Heart left ventricle (tissue), 13 donors: ENCODE measurements around the gene MAGEB17.

Source experiments
- POLR2A ChIP-seq, 2 donors: fragments of 450-650 bp; IDR thresholded peaks; one replicate each; pipeline ENCODE4 v1.6.1; 2017; ENCODE audit warnings: antibody characterized with exemption in 2 of 2, mild to moderate bottlenecking in 2 of 2, moderate library complexity in 2 of 2
- TF ChIP-seq, protein P1 (sequence below), 12 donors: fragments of 200-600 bp; sonication (generic) in 4 of 12; IDR thresholded peaks; one replicate each; pipeline versions ENCODE4 v1.5.0 to v1.8.0; 2018 to 2022; ENCODE audit warnings: antibody characterized with exemption in 12 of 12, mild to moderate bottlenecking in 5 of 12
- donor health status: ischemic (EF 13 %, LVEDD 7.1; RV severe dilation, severe dysfunction).
- donor health status: DM: no; HTN: yes; CAD: no.
- donor health status: DM: no; HTN: no; CAD: no.
- donor health status: ischemic (EF 25% LVEDD 6.9; RV normal size, moderate dysfunction).
- donor health status: ischemic (EF 25% LVEDD 5.7; RV mildly dilated, moderate dysfunction).
- donor health status: ischemic (EF 35%, LVEDD 5.7; RV mildly dilated, moderate dysfunction).
- donor health status: nonischemic (EF 11% LVEDD 7.7; RV severe dilation, severe dysfunction).
- donor health status: DM: yes; HTN: yes; CAD: no.
- donor health status: PGD.
- donor health status: ischemic (EF 29% LVEDD 5.4; RV normal size, mild dysfunction).
- donor health status: nonischemic (EF 23%, LVEDD 6.1; RV moderate dilation, normal function).

- TF ChIP-seq, protein P1, sequence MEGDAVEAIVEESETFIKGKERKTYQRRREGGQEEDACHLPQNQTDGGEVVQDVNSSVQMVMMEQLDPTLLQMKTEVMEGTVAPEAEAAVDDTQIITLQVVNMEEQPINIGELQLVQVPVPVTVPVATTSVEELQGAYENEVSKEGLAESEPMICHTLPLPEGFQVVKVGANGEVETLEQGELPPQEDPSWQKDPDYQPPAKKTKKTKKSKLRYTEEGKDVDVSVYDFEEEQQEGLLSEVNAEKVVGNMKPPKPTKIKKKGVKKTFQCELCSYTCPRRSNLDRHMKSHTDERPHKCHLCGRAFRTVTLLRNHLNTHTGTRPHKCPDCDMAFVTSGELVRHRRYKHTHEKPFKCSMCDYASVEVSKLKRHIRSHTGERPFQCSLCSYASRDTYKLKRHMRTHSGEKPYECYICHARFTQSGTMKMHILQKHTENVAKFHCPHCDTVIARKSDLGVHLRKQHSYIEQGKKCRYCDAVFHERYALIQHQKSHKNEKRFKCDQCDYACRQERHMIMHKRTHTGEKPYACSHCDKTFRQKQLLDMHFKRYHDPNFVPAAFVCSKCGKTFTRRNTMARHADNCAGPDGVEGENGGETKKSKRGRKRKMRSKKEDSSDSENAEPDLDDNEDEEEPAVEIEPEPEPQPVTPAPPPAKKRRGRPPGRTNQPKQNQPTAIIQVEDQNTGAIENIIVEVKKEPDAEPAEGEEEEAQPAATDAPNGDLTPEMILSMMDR (IDR thresholded peaks at IDR 0.05), result no peak
- no peak for TF ChIP-seq POLR2A (IDR thresholded peaks at IDR 0.05)
These were observed 8.2 kb downstream of the MAGEB17 start for GRCh38 chrX:16175329-16176061.
